Esophagus muscularis mucosa (tissue), 4 donors: ENCODE data around the gene CD274.

Experiments used
- CTCF ChIP-seq, 3 experiments: fragments of 200-600 bp in 2 of 3; fragments of 450-650 bp in 1 of 3; sonication (generic) in 2 of 3; IDR thresholded peaks; one replicate each; pipeline ENCODE4 v1.5.1; 2017 to 2019; ENCODE audit warnings: antibody characterized with exemption in 3 of 3, mild to moderate bottlenecking in 2 of 3, moderate library complexity in 1 of 3
- EP300 ChIP-seq: sonication (generic); formaldehyde crosslinking; IDR thresholded peaks from one replicate; pipeline ENCODE4 v1.6.1; 2017; ENCODE audit warnings: antibody characterized with exemption
- POLR2A ChIP-seq: fragments of 450-650 bp; IDR thresholded peaks from one replicate; pipeline ENCODE4 v1.6.1; 2017; ENCODE audit warnings: antibody characterized with exemption, moderate library complexity, mild to moderate bottlenecking, low read depth
- POLR2AphosphoS5 ChIP-seq, 2 donors: sonication (generic); formaldehyde crosslinking; IDR thresholded peaks; one replicate each; pipeline ENCODE4 v1.6.1; 2017; ENCODE audit warnings: antibody characterized with exemption in 2 of 2

DNA sequence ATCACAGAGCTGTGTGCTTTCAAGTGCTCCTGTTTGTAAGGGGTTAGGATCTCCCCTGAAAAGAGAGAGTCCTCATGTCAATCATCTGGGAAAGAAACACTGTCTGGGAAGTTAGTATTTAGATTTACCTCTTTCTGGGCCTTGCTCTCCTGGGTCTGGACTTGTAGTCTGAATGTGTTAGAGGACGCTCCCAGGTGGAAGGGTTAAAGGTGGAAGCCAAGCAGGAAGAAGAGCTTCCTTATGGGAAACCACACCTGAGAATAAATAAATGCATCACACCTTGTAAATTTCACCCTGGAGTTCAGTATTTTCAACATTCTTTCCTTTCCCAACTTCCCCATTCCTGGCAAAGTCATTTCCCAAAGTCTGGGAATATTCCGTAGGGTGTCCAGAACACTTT is 13.9 kb upstream of the CD274 start:
- no peak for TF ChIP-seq CTCF (IDR thresholded peaks at IDR 0.05)
- TF ChIP-seq POLR2AphosphoS5 (IDR thresholded peaks at IDR 0.05), result no peak
- TF ChIP-seq POLR2A, result no peak
- no peak for TF ChIP-seq EP300
